Body of pancreas (tissue), 4 donors: ENCODE data around the gene SULT1E1.

Experiments
- POLR2A ChIP-seq, 3 donors: fragments of 450-650 bp; IDR thresholded peaks; one replicate each; pipeline ENCODE4 v1.6.1; 2016; ENCODE audit warnings: antibody characterized with exemption in 3 of 3, mild to moderate bottlenecking in 2 of 3
- TF ChIP-seq, protein P1 (sequence below), 7 experiments: fragments of 450-650 bp in 4 of 7; fragments of 200-600 bp in 3 of 7; sonication (generic) in 3 of 7; IDR thresholded peaks; one replicate each; pipeline ENCODE4 v1.5.1; 2016 to 2019; ENCODE audit warnings: antibody characterized with exemption in 7 of 7

DNA sequence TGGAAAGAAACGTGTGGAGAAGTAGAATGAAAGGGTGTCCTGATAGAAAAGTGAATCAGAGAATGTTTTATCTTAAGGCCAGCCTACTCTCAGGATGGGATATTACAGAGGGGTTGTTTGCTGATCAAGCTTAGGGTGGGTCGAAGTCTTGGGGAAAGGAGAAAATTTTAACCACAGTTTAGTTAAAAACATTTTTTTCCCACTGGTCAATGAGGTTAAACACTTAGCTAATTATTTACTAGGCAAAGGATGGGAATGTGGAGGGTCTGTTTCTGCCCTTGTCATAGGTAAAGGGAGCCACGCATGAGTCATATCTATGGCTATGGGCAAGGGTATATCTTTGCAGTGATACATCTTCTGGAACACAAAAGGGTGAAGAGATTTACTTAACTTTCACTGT, 16.1 kb upstream of the SULT1E1 start:
- TF ChIP-seq, protein P1, sequence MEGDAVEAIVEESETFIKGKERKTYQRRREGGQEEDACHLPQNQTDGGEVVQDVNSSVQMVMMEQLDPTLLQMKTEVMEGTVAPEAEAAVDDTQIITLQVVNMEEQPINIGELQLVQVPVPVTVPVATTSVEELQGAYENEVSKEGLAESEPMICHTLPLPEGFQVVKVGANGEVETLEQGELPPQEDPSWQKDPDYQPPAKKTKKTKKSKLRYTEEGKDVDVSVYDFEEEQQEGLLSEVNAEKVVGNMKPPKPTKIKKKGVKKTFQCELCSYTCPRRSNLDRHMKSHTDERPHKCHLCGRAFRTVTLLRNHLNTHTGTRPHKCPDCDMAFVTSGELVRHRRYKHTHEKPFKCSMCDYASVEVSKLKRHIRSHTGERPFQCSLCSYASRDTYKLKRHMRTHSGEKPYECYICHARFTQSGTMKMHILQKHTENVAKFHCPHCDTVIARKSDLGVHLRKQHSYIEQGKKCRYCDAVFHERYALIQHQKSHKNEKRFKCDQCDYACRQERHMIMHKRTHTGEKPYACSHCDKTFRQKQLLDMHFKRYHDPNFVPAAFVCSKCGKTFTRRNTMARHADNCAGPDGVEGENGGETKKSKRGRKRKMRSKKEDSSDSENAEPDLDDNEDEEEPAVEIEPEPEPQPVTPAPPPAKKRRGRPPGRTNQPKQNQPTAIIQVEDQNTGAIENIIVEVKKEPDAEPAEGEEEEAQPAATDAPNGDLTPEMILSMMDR (IDR thresholded peaks at IDR 0.05), result no peak
- no peak for TF ChIP-seq POLR2A (IDR thresholded peaks at IDR 0.05)
